GM20000 (cell line): ENCODE results near the gene RPS6KA2.
A peak's percentile ranks its signal among the peaks of the same experiment; 100 is the strongest.

Experiments used
- DNase-seq: peaks from one replicate; pipeline ENCODE4 v3.0.0; 2012; ENCODE audit warnings: low spot score
- TF ChIP-seq, protein P1 (sequence below): IDR thresholded peaks from 2 replicates; pipeline ENCODE4 v1.5.1; 2012; ENCODE audit warnings: mild to moderate bottlenecking, control low read depth; ENCODE audit errors: extremely low read depth, missing control alignments

The RPS6KA2 gene

GRCh38 chr6:166525567-166525966, 101.5 kb downstream of the RPS6KA2 start:
- TF ChIP-seq, protein P1, sequence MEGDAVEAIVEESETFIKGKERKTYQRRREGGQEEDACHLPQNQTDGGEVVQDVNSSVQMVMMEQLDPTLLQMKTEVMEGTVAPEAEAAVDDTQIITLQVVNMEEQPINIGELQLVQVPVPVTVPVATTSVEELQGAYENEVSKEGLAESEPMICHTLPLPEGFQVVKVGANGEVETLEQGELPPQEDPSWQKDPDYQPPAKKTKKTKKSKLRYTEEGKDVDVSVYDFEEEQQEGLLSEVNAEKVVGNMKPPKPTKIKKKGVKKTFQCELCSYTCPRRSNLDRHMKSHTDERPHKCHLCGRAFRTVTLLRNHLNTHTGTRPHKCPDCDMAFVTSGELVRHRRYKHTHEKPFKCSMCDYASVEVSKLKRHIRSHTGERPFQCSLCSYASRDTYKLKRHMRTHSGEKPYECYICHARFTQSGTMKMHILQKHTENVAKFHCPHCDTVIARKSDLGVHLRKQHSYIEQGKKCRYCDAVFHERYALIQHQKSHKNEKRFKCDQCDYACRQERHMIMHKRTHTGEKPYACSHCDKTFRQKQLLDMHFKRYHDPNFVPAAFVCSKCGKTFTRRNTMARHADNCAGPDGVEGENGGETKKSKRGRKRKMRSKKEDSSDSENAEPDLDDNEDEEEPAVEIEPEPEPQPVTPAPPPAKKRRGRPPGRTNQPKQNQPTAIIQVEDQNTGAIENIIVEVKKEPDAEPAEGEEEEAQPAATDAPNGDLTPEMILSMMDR = no peak
- no peak for DNase-seq

- TF ChIP-seq, protein P1 = no peak
- no peak for DNase-seq
These were observed 103.1 kb downstream of the RPS6KA2 start for GRCh38 chr6:166523782-166524559.

- TF ChIP-seq, protein P1 = no peak
- no peak for DNase-seq
These were observed 105.9 kb downstream of the RPS6KA2 start for GRCh38 chr6:166520905-166521834.

DNA sequence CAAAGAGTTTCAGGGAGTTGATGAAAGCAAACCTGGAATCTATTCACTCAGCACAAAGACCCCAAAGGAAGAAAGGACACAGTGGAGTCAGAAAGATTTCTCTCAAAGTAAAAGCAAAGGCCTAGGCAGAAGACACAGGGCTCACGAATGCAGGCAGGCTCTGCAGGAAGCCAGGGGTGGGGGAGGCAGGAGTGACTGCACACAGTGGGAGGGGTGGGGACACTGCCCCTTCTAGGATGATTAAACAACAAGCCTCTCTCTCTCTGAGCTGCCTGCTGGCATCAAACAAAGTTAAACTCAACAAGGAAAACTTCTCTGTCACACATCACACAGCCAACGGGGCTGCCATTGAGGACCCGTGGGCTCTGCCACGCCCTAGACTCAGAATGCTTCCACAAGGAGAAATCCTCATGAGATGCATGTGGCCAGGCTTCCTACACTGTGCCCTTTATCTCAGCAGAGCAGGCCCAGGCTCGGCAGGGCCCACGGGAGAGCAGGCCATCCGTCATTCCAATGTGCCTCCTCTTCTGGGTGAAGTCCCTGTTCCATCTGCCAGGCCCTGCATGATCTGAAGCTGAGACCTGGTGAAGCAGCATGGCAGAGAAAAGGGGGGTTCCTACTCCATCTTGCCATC, 110.7 kb downstream of the RPS6KA2 start:
- TF ChIP-seq, protein P1 = no peak
- DNase-seq = no peak

DNA sequence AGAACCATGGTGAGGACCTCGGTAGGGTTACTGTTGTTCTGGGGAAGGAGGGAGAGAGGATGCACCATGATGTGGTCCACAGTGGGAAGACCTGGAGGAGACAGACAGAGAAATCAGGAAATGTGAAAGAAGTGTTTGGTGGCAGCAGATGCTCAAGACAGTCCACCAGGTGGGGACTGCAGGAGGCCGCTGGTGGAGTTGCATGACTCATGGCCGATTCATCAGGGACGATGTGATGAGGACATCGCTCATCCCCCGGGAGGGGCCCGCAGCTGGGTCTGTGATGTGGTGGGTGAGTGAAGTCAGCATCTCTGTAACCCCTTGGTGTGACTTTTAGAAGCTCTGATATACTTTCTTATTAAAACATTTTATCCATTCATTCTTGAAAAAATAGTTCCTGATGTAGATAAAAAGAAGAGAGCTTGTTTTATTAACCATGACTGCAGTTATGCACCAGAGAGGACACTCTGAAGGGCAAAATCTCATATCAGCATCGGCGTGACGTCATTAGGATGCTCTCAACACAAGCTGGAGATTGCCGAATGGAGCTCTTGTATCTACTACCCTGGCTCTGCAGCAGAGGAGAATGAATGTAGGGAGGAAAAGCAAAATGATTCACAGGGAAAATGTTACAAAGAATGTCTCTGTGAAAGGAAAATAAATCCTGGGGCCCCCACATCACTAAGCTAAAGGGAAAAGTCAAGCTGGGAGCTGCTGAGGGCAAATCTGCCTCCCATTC, 111.8 kb downstream of the RPS6KA2 start:
- TF ChIP-seq, protein P1 = no peak
- DNase-seq = peak; percentile 22

GRCh38 chr6:166514196-166514595, 112.9 kb downstream of the RPS6KA2 start:
- DNase-seq = no peak

More at GRCh38 chr6:166514196-166514595, 112.9 kb downstream of the RPS6KA2 start:
- TF ChIP-seq, protein P1 = no peak
